ENCODE results near the gene DUOXA2.

DUOXA2 gene

GRCh38 chr15:45165536-45165935 is 51.4 kb downstream of the DUOXA2 start:
- DNase-seq = no peak

- peak; percentile 92 for DNase-seq
Observed at GRCh38 chr15:45166834-45167630, 52.9 kb downstream of the DUOXA2 start.

- no peak for DNase-seq
Observed at GRCh38 chr15:45167631-45168205, 53.6 kb downstream of the DUOXA2 start.
